ENCODE measurements around the gene ZSCAN5C.
"Not testable (repeated sequence)": the region's sequence is repeated elsewhere in the genome, so short reads cannot be mapped to it uniquely, and the experiment has no call there.

Gene ZSCAN5C

GRCh38 chr19:56167064-56167578 is 35.0 kb upstream of the ZSCAN5C start:
- Histone ChIP-seq H3K9me3 (ENCODE audit: control insufficient read depth, low read depth, low read length) (no peaks in the 10 kb centered on the region), H3K36me3 (ENCODE audit: control insufficient read depth, low read depth, low read length) (peaks cover 3% of the 10 kb centered on the region)

GRCh38 chr19:56170261-56170660 is 31.8 kb upstream of the ZSCAN5C start:
- Histone ChIP-seq H3K36me3 (ENCODE audit: control insufficient read depth, low read depth, low read length) (no peaks in the 10 kb centered on the region), H3K9ac (ENCODE audit: low read length) (no peak overlapping the region), H3K9me3 (ENCODE audit: control insufficient read depth, low read depth, low read length) (no peaks in the 10 kb centered on the region), H3K4me3 (ENCODE audit: low read length) (no peak overlapping the region), H3K27ac (ENCODE audit: low read length) (no peak overlapping the region), H3K27me3 (ENCODE audit: control insufficient read depth, insufficient read depth, low read length) (no peaks in the 10 kb centered on the region), H3K4me1 (ENCODE audit: control insufficient read depth, low read depth, low read length) (no peaks in the 10 kb centered on the region)

More at GRCh38 chr19:56167064-56167578, 35.0 kb upstream of the ZSCAN5C start:
- no peak overlapping the region for H3K9ac ChIP-seq (ENCODE audit: low read length)
- H3K27me3 ChIP-seq (ENCODE audit: control insufficient read depth, insufficient read depth, low read length): no peaks in the 10 kb centered on the region
- no peak overlapping the region for H3K4me3 ChIP-seq (ENCODE audit: low read length)
- no peak overlapping the region for H3K27ac ChIP-seq (ENCODE audit: low read length)
- H3K4me1 ChIP-seq (ENCODE audit: control insufficient read depth, low read depth, low read length): no peaks in the 10 kb centered on the region

GRCh38 chr19:56174086-56174485 is 28.0 kb upstream of the ZSCAN5C start:
- H3K36me3 ChIP-seq (ENCODE audit: control insufficient read depth, low read depth, low read length): no peaks in the 10 kb centered on the region
- no peak overlapping the region for H3K27ac ChIP-seq (ENCODE audit: low read length)
- H3K27me3 ChIP-seq (ENCODE audit: control insufficient read depth, insufficient read depth, low read length): no peaks in the 10 kb centered on the region
- no peaks in the 10 kb centered on the region for H3K4me1 ChIP-seq (ENCODE audit: control insufficient read depth, low read depth, low read length)
- H3K4me3 ChIP-seq (ENCODE audit: low read length): no peak overlapping the region
- H3K9me3 ChIP-seq (ENCODE audit: control insufficient read depth, low read depth, low read length): no peaks in the 10 kb centered on the region
- no peak overlapping the region for H3K9ac ChIP-seq (ENCODE audit: low read length)

- Histone ChIP-seq H3K27me3 (ENCODE audit: control insufficient read depth, insufficient read depth, low read length) (no peaks in the 10 kb centered on the region), H3K27ac (ENCODE audit: low read length) (no peak overlapping the region), H3K9ac (ENCODE audit: low read length) (no peak overlapping the region), H3K9me3 (ENCODE audit: control insufficient read depth, low read depth, low read length) (no peaks in the 10 kb centered on the region), H3K4me1 (ENCODE audit: control insufficient read depth, low read depth, low read length) (no peaks in the 10 kb centered on the region), H3K36me3 (ENCODE audit: control insufficient read depth, low read depth, low read length) (no peaks in the 10 kb centered on the region), H3K4me3 (ENCODE audit: low read length) (no peak overlapping the region)
Observed at GRCh38 chr19:56174550-56174949, 27.5 kb upstream of the ZSCAN5C start.

- H3K9me3 ChIP-seq (ENCODE audit: control insufficient read depth, low read depth, low read length); H3K4me3 ChIP-seq (ENCODE audit: low read length); H3K4me1 ChIP-seq (ENCODE audit: control insufficient read depth, low read depth, low read length); H3K36me3 ChIP-seq (ENCODE audit: control insufficient read depth, low read depth, low read length); H3K9ac ChIP-seq (ENCODE audit: low read length); H3K27ac ChIP-seq (ENCODE audit: low read length); H3K27me3 ChIP-seq (ENCODE audit: control insufficient read depth, insufficient read depth, low read length): not testable (repeated sequence)
Observed at GRCh38 chr19:56175861-56176307, 26.2 kb upstream of the ZSCAN5C start, which contains the start of gene GALP. TSS of gene GALP (plus strand) at chr19:56176008. CDS start at chr19:56177109, 1,101 bp downstream.

GRCh38 chr19:56176310-56176709 is 25.8 kb upstream of the ZSCAN5C start:
- not testable (repeated sequence) for H3K36me3 ChIP-seq (ENCODE audit: control insufficient read depth, low read depth, low read length); H3K9me3 ChIP-seq (ENCODE audit: control insufficient read depth, low read depth, low read length); H3K9ac ChIP-seq (ENCODE audit: low read length); H3K4me1 ChIP-seq (ENCODE audit: control insufficient read depth, low read depth, low read length); H3K27me3 ChIP-seq (ENCODE audit: control insufficient read depth, insufficient read depth, low read length); H3K27ac ChIP-seq (ENCODE audit: low read length); H3K4me3 ChIP-seq (ENCODE audit: low read length)

GRCh38 chr19:56176881-56177280 is 25.2 kb upstream of the ZSCAN5C start:
- no peaks in the 10 kb centered on the region for H3K9me3 ChIP-seq (ENCODE audit: control insufficient read depth, low read depth, low read length)
- H3K9ac ChIP-seq (ENCODE audit: low read length): no peak overlapping the region
- no peak overlapping the region for H3K4me3 ChIP-seq (ENCODE audit: low read length)
- no peaks in the 10 kb centered on the region for H3K36me3 ChIP-seq (ENCODE audit: control insufficient read depth, low read depth, low read length)
- H3K27me3 ChIP-seq (ENCODE audit: control insufficient read depth, insufficient read depth, low read length): no peaks in the 10 kb centered on the region
- no peak overlapping the region for H3K27ac ChIP-seq (ENCODE audit: low read length)
- no peaks in the 10 kb centered on the region for H3K4me1 ChIP-seq (ENCODE audit: control insufficient read depth, low read depth, low read length)

- H3K27ac ChIP-seq (ENCODE audit: low read length): no peak overlapping the region
- no peaks in the 10 kb centered on the region for H3K36me3 ChIP-seq (ENCODE audit: control insufficient read depth, low read depth, low read length)
- H3K9ac ChIP-seq (ENCODE audit: low read length): no peak overlapping the region
- H3K4me3 ChIP-seq (ENCODE audit: low read length): no peak overlapping the region
- H3K9me3 ChIP-seq (ENCODE audit: control insufficient read depth, low read depth, low read length): no peaks in the 10 kb centered on the region
- no peaks in the 10 kb centered on the region for H3K4me1 ChIP-seq (ENCODE audit: control insufficient read depth, low read depth, low read length)
- no peaks in the 10 kb centered on the region for H3K27me3 ChIP-seq (ENCODE audit: control insufficient read depth, insufficient read depth, low read length)
Observed at GRCh38 chr19:56177564-56178243, 24.4 kb upstream of the ZSCAN5C start.

- H3K9ac ChIP-seq (ENCODE audit: low read length): no peak overlapping the region
- H3K4me1 ChIP-seq (ENCODE audit: control insufficient read depth, low read depth, low read length): no peaks in the 10 kb centered on the region
- H3K9me3 ChIP-seq (ENCODE audit: control insufficient read depth, low read depth, low read length): no peaks in the 10 kb centered on the region
- no peak overlapping the region for H3K27ac ChIP-seq (ENCODE audit: low read length)
- no peaks in the 10 kb centered on the region for H3K36me3 ChIP-seq (ENCODE audit: control insufficient read depth, low read depth, low read length)
- no peaks in the 10 kb centered on the region for H3K27me3 ChIP-seq (ENCODE audit: control insufficient read depth, insufficient read depth, low read length)
- H3K4me3 ChIP-seq (ENCODE audit: low read length): no peak overlapping the region
Observed at GRCh38 chr19:56189785-56190184, 12.3 kb upstream of the ZSCAN5C start.

- Histone ChIP-seq H3K9me3 (ENCODE audit: control insufficient read depth, low read depth, low read length) (no peaks in the 10 kb centered on the region), H3K27ac (ENCODE audit: low read length) (no peak overlapping the region), H3K9ac (ENCODE audit: low read length) (no peak overlapping the region), H3K4me3 (ENCODE audit: low read length) (no peak overlapping the region), H3K27me3 (ENCODE audit: control insufficient read depth, insufficient read depth, low read length) (no peaks in the 10 kb centered on the region), H3K36me3 (ENCODE audit: control insufficient read depth, low read depth, low read length) (no peaks in the 10 kb centered on the region), H3K4me1 (ENCODE audit: control insufficient read depth, low read depth, low read length) (no peaks in the 10 kb centered on the region)
Observed at GRCh38 chr19:56191115-56191514, 11.0 kb upstream of the ZSCAN5C start.

- no peak overlapping the region for H3K4me3 ChIP-seq (ENCODE audit: low read length)
- H3K4me1 ChIP-seq (ENCODE audit: control insufficient read depth, low read depth, low read length): no peaks in the 10 kb centered on the region
- H3K36me3 ChIP-seq (ENCODE audit: control insufficient read depth, low read depth, low read length): no peaks in the 10 kb centered on the region
- no peak overlapping the region for H3K9ac ChIP-seq (ENCODE audit: low read length)
- H3K9me3 ChIP-seq (ENCODE audit: control insufficient read depth, low read depth, low read length): no peaks in the 10 kb centered on the region
- no peak overlapping the region for H3K27ac ChIP-seq (ENCODE audit: low read length)
- H3K27me3 ChIP-seq (ENCODE audit: control insufficient read depth, insufficient read depth, low read length): no peaks in the 10 kb centered on the region
Observed at GRCh38 chr19:56191711-56192110, 10.4 kb upstream of the ZSCAN5C start.

GRCh38 chr19:56193981-56194640 is 8.0 kb upstream of the ZSCAN5C start:
- no peak overlapping the region for H3K4me3 ChIP-seq (ENCODE audit: low read length)
- no peak overlapping the region for H3K27ac ChIP-seq (ENCODE audit: low read length)
- no peak overlapping the region for H3K9ac ChIP-seq (ENCODE audit: low read length)
- no peaks in the 10 kb centered on the region for H3K4me1 ChIP-seq (ENCODE audit: control insufficient read depth, low read depth, low read length)
- H3K36me3 ChIP-seq (ENCODE audit: control insufficient read depth, low read depth, low read length): no peaks in the 10 kb centered on the region
- H3K9me3 ChIP-seq (ENCODE audit: control insufficient read depth, low read depth, low read length): no peaks in the 10 kb centered on the region
- no peaks in the 10 kb centered on the region for H3K27me3 ChIP-seq (ENCODE audit: control insufficient read depth, insufficient read depth, low read length)

Data from iPS-18a (cell line).